ENCODE measurements around the gene POTEM.
"Not testable (repeated sequence)": the region's sequence is repeated elsewhere in the genome, so short reads cannot be mapped to it uniquely, and the experiment has no call there.

Gene POTEM

DNA sequence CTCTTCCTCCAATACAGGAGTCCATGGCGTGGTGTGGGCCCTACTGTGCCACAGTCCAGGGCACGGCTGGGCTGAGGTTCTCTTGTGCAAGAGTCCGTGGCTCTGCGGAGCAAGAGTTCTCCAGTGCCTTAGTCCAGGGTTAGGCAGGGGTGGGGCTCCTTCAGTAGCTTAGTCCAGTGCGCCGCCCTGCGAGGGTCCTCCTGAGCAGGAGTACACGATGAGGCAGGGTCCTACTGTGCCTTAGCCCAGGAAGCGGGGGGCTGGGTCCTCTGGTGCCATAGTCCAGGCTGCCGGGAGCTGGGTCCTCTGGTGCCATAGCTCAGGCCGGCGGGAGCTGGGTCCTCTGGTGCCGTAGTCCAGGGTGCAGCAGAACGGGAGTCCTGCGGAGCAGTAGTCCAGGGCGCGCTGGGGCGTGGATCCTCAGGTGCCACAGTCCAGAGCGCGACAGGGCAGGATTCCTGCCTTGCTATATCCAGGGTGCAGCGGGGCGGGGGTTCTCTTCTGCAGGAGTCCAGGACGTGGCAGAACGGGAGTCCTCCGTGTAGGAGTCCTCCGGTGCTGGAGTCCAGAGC is 69.7 kb downstream of the POTEM start:
- not testable (repeated sequence) for DNase-seq (ENCODE audit: low read depth in 2 of 2, low spot score in 1 of 2)

DNA sequence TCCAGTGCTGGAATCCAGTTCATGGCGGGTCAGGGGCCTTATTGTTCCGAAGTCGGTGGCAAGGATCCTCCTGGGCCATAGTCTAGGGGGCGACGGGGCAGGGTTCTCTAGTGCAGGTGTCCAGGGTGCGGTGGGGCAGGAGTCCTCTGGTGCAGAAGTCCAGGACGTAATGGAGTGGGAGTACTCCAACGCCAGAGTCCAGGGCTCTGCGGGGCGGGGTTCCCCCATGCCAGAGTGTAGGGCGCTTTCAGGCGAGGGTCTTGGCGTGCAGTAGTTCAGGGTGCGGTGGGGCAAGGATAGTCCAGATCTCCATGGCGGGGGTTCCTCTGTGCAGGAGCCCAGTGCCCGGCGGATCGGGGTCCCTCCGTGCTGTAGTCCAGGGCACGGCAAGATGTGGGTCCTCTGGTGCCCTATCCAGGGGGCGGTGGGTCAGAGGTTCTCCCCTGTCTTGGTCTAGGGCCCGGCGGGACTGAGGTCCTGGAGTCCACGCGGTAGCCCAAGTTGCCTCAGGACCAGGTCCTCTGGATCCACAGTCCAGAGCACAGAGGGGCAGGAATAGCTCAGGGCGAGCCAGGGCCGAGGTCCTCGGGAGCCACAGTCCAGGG is 70.9 kb downstream of the POTEM start:
- DNase-seq (ENCODE audit: low read depth in 2 of 2, low spot score in 1 of 2) = not testable (repeated sequence)

DNA sequence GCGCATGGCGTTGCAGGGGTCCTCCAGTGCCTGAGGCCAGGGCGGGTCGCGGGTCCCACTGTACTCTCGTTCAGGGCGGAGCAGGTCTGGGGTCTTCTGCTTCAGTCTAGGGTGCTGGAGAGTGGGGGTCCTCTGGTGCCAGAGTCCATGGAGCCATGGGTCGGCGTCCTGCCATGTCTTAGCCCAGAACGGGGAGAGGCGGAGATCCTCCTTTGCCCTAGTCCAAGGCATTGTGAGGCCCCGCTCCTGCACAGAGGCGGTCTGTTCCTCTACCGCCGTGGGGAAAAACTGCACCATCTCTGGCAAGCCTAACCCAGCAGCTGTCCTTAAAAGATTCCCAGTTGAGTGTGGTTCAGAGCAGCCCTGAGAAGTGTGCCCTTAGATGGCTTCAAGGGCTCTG is 71.6 kb downstream of the POTEM start:
- not testable (repeated sequence) for DNase-seq (ENCODE audit: low read depth in 2 of 2, low spot score in 1 of 2)

DNA sequence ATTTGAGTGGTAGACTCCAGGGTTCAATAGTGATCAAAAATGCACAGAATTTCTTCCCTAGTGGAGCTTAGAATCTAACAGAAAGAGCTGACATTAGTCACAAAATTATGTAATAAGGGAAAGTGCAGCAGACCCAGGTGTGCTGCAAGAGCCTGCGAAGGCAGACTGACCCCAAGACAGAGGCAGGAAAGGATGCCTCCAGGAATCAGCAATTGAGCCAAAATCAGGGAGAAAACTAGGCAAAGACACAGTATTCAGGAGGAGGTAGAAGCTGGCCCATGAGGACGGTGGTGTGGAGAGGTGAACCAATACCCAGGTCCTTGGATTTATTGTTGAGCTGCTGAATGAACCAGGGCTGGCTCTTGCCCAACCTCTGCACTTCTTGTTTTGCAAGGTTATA is 76.2 kb downstream of the POTEM start:
- not testable (repeated sequence) for DNase-seq (ENCODE audit: low read depth in 2 of 2, low spot score in 1 of 2)
